ENCODE results near the gene AP1AR.
"Not testable (repeated sequence)": the region's sequence is repeated elsewhere in the genome, so short reads cannot be mapped to it uniquely, and the experiment has no call there.

The AP1AR gene

GRCh38 chr4:112279025-112279881 is 47.7 kb downstream of the AP1AR start:
- peak; percentile 40 for DNase-seq

GRCh38 chr4:112279882-112280315 is 48.3 kb downstream of the AP1AR start:
- DNase-seq, result no peak

GRCh38 chr4:112280386-112281056 is 48.9 kb downstream of the AP1AR start:
- DNase-seq, result no peak

- DNase-seq, result not testable (repeated sequence)
Observed at GRCh38 chr4:112281895-112282398, 50.4 kb downstream of the AP1AR start.

- DNase-seq, result no peak
Observed at GRCh38 chr4:112282860-112283667, 51.5 kb downstream of the AP1AR start.

- DNase-seq, result no peak
Observed at GRCh38 chr4:112284166-112284565, 52.6 kb downstream of the AP1AR start.

- no peak for DNase-seq
Observed at GRCh38 chr4:112284662-112285411, 53.2 kb downstream of the AP1AR start.

GRCh38 chr4:112287258-112287989 is 55.8 kb downstream of the AP1AR start:
- no peak for DNase-seq

GRCh38 chr4:112288455-112288854 is 56.9 kb downstream of the AP1AR start:
- DNase-seq, result no peak

- no peak for DNase-seq
Observed at GRCh38 chr4:112289407-112290253, 58.0 kb downstream of the AP1AR start.

- no peak for DNase-seq
Observed at GRCh38 chr4:112290341-112290740, 58.8 kb downstream of the AP1AR start.

GRCh38 chr4:112296949-112297880 is 65.6 kb downstream of the AP1AR start, which contains the start of gene ALPK1:
Gene ALPK1 (plus strand): TSS chr4:112297369.
- DNase-seq, result peak; percentile 40

GRCh38 chr4:112299721-112300120 is 68.1 kb downstream of the AP1AR start:
- DNase-seq, result no peak

GRCh38 chr4:112302320-112303274 is 71.0 kb downstream of the AP1AR start:
- DNase-seq, result no peak

GRCh38 chr4:112305477-112305876 is 73.9 kb downstream of the AP1AR start:
- not testable (repeated sequence) for DNase-seq

- not testable (repeated sequence) for DNase-seq
Observed at GRCh38 chr4:112309263-112309791, 77.7 kb downstream of the AP1AR start.

- no peak for DNase-seq
Observed at GRCh38 chr4:112311516-112311915, 79.9 kb downstream of the AP1AR start.
